GM18526 (cell line): ENCODE measurements around the gene CACNA2D2.
A peak's percentile ranks its signal among the peaks of the same experiment; 100 is the strongest.

Source experiments
- POLR2A ChIP-seq: IDR thresholded peaks from 3 replicates; pipeline ENCODE4 v1.6.1; 2011; ENCODE audit not compliant: insufficient read length; ENCODE audit errors: extremely low read depth

Gene CACNA2D2

GRCh38 chr3:50339485-50340146 is 163.8 kb downstream of the CACNA2D2 start:
- no peak for TF ChIP-seq POLR2A

DNA sequence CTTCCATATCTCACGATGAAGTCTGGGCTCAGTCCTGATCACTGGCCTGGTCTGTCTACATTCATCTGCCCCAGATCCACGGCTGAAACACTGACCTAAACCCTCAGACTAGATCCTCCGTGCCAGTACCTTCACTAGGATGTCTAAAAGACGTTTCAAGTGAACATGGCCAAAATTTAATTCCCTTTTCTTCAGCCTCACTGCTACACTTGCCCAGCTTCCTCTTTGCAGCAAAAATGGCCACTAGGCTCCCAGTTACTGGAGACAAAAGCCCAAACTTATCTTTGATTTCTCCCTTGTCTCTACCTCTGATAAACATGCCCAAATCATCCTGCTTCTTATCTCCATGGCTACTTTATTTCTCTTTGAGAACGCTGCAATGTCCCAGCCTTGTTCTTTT is 164.5 kb downstream of the CACNA2D2 start:
- TF ChIP-seq POLR2A = no peak

DNA sequence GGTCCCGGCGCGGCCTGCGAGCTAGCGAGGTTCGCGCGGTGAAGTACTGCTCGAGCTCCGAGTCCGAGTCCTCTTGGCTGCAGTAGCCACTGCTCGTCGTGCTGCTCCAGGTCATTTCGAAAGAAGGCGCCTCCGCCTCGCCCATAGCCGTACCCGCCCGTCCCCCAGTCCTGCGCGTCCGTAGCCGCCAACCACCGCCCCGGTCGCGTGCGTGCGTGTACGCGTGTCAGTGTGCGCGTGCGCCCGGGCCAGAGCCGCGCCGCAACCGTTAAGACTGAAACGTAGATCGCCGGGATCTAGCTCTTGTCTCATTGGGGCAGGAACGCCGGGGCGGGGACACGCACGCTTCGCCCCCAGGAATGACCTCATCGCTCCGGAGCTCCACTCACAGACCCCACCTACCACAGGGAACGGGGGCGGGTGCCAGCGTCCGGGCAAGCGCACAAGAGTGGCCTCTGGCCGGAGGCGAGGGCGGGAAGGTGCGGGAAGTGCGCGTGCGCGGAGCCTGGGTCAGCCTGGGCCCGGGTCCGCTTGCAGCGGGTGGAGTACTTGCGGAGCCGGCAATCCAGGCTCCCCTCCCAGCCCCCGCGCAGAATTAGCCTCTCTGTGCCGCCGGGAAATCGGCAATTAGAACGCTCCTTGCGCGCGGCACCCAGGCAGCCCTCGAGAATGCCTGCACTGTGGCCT is 166.1 kb downstream of the CACNA2D2 start:
- peak; percentile 77 for TF ChIP-seq POLR2A

GRCh38 chr3:50336452-50337174 is 166.8 kb downstream of the CACNA2D2 start:
- no peak for TF ChIP-seq POLR2A

DNA sequence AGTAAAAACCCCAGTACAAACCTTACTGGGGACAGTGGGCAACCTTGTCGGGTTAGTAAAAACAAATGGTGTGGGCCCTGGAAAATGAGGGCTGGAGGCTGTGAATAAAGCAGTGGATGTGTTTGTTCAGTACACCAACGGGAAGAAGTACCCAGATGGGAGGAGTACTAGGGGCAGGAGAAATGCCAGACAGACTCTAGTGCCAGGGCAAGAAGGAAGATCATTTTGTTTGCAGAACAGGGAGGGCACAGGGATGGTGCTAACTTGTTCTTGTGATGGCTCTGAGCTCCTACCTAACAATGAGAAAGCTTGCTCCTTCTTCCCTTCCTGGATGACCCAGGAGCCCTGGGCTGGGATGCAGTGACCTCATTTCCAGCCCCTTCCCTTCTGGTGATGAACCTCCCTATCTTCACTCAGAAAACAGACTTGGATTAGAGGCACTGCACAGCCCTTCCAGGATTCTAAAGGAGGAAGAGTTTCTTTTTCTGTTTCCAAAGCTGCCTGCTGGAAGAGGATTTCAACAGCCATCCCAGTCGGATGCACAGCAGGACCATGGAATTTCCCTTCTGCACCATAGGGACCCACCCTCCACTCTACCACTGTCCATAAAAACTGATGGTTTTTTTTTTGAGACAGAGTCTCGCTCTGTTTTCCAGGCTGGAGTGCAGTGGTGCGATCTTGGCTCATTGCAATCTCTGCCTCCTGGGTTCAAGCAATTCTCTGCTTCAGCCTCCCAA is 168.9 kb downstream of the CACNA2D2 start:
- TF ChIP-seq POLR2A = no peak

GRCh38 chr3:50333744-50334328 is 169.6 kb downstream of the CACNA2D2 start:
- TF ChIP-seq POLR2A = no peak

DNA sequence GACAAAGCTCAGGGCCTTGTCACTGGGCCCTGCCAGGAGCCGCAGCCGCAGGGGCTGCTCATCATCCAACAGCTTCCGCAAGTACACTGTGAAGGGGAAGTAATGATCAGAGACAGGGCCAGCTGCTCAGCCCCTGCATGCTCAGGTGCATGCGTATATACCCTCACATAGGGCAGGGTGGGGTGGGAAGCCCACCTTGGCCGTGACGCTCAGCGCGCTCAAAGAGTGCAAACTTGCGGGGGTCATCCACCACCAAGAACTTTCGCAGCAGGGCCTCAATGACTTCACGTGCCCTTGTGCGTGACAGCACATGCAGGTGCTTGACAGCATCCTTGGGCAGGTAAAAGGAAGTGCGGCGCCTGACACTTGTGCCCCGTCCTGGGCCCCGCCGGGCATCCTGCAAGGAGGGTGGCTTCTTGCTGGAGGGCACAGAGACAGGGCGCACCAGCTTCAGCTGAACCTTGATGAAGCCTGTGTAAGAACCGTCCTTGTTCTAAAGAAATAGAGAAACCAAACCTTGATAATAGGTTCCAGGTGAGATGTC is 172.0 kb downstream of the CACNA2D2 start:
- TF ChIP-seq POLR2A = no peak

- TF ChIP-seq POLR2A = no peak
Measured at GRCh38 chr3:50330330-50330729, 173.1 kb downstream of the CACNA2D2 start.

DNA sequence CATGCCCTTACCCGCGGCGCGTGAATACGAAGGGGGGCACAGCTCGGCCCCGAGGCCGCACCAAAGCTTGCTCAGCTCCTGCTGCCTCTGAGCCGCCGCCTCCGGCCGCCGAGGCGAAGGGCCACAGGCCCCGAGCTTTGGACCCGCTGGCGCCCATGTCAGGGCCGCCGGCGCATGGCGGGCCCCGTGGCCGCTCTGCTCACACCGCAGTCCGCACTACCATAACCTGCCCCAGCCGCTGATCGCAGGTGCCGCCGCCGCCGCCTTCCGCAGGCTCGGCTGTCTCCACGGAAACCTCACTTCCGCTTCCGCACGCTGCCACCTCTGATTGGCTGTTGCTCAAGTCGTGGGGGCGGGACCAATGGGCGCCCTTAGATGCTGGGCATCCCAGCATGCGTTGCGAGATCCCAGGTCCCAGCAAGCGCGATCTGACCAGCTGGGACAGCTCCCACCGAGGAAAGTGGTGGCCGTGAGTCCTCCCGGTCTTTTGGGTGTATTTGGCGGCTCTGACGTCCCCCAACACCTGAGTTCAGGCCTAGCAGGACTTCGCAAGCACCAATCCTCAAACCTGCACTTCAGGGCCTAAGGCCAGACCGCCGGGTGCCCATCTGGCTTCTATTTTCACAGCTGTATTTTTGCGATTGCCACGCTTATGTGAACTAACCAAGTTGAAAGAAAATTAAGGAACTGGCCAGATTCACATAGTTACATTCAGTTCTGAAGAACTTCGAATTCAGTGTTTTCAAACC is 175.3 kb downstream of the CACNA2D2 start, which contains the start of gene TUSC2:
Gene TUSC2 (minus strand): TSS at position 281 of the 749 bp plus-strand sequence. CDS start 124 bp downstream, at position 157.
- TF ChIP-seq POLR2A = peak; percentile 81

DNA sequence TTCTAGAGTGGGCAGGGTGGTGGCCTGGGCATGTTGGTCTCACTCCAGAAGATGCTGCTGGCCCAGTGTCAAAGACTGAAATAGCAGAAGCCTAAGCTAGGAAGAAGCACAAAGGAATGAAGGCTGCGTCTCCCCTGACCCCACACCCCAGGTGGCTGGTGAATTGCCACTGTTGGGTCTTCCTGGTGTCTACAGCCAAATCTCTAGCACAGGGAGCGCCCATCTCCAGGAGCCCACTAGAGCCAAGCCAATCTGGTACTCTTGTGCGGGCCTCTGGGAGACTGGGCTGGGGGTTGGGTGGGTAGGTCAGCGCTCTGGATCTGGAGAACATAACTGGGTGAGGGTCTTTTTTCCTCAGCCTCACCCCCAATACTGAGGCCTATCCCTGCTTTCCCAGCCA is 176.3 kb downstream of the CACNA2D2 start:
- no peak for TF ChIP-seq POLR2A

DNA sequence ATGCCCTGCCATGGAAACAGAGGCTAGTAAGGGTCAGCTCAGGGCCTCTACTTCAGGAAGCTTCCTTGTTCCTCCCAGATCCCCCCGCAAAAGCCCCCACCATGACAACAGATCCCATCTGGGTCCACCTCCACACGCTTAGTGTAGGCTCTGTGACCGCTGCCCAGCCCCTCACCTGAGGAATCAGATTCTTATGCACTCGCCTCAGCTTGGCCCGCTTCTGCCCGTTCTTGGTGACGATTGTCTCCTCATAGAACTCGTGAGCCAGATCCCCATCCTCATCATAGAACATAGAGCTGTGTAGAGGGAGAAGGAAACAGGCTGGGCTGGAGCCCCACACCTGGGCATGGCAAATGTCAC is 177.3 kb downstream of the CACNA2D2 start:
- no peak for TF ChIP-seq POLR2A

DNA sequence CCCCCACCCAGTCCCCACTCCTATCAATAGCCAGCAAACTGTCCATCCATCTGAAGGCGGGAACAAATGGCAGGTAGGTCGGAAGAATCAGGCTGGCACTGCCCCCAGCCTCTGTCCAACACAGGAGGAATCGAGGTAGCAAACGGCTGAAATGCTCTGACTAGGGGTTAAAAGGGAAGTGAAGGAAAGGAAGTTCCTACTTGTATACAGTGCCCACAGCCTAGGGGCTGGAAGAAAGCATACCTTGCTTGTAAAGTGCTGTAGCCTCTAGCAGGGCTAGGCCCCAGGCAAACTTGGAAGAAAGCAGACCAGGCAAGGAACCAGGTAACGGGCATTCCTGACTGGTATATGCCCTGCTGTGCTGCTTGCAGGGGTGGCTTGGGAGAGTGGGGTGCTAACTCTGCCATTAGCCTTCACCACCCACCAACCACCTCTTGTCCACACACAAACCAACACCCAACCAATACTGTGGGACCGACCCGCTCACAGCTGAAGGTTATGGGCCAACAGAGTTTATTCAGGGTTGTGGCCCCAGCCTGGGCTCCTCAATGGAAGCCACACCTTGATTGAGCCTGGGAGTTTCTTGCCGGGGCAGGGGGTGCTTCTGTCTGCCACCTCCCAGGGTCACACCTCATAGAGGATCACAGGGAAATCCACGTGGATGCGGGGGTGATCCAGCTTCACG is 177.8 kb downstream of the CACNA2D2 start:
- TF ChIP-seq POLR2A = no peak

- no peak for TF ChIP-seq POLR2A
Measured at GRCh38 chr3:50325113-50325480, 178.3 kb downstream of the CACNA2D2 start.
